CD14-positive monocyte (primary cell): Measurements from ENCODE around the gene TSPAN5. TPM values are rescaled to one million over a fixed set of nuclear protein-coding genes. Genes with fewer than 3 reads are reported as not detected.

Experiments used
- DNase-seq, 3 donors: peaks; one replicate each; pipeline ENCODE4 v3.0.0-alpha.2; 2011 to 2022
- H2AFZ ChIP-seq: 2 replicates; pipeline ENCODE4 v1.6.0; 2012; ENCODE audit warnings: mild to moderate bottlenecking, low read depth, low read length, inconsistent platforms; ENCODE audit not compliant: insufficient read depth, poor library complexity, severe bottlenecking
- H3K27ac ChIP-seq, 2 donors: 1 replicate in 1 of 2; 2 replicates in 1 of 2; pipeline ENCODE4 v1.5.1; 2012 to 2013; ENCODE audit warnings: low read length in 2 of 2, control low read depth in 1 of 2, inconsistent platforms in 1 of 2, low read depth in 1 of 2, mild to moderate bottlenecking in 1 of 2
- H3K27me3 ChIP-seq, 2 donors: one replicate each; pipeline versions ENCODE4 v1.6.0 to v1.6.1; 2011 to 2013; ENCODE audit warnings: low read length in 2 of 2; ENCODE audit not compliant: control insufficient read depth in 2 of 2, insufficient read depth in 2 of 2
- H3K36me3 ChIP-seq, 2 donors: replicated peaks in 1 of 2; 1 replicate in 1 of 2; 2 replicates in 1 of 2; pipeline versions ENCODE4 v1.5.1 to v1.6.1; 2012 to 2013; ENCODE audit warnings: low read length in 2 of 2, control low read depth in 1 of 2, inconsistent platforms in 1 of 2, mild to moderate bottlenecking in 1 of 2; ENCODE audit not compliant: insufficient read depth in 2 of 2, control insufficient read depth in 1 of 2
- H3K4me1 ChIP-seq, 2 donors: 1 replicate in 1 of 2; 2 replicates in 1 of 2; pipeline versions ENCODE4 v1.5.1 to v1.6.1; 2012 to 2013; ENCODE audit warnings: low read length in 2 of 2, control low read depth in 1 of 2, inconsistent platforms in 1 of 2, mild to moderate bottlenecking in 1 of 2, moderate library complexity in 1 of 2; ENCODE audit not compliant: insufficient read depth in 2 of 2, control insufficient read depth in 1 of 2
- H3K4me2 ChIP-seq: replicated peaks from 2 replicates; pipeline ENCODE3; 2012; ENCODE audit warnings: low read length, moderate library complexity, mild to moderate bottlenecking; ENCODE audit not compliant: poor library complexity, severe bottlenecking; ENCODE audit errors: extremely low read depth
- H3K4me3 ChIP-seq, 3 experiments: fragments of 200-600 bp in 1 of 3; sonication (generic) in 1 of 3; replicated peaks in 1 of 3; 1 replicate in 2 of 3; 2 replicates in 1 of 3; pipeline ENCODE4 v1.5.1; 2011 to 2013; ENCODE audit warnings: low read length in 3 of 3, mild to moderate bottlenecking in 3 of 3, control low read depth in 2 of 3, low read depth in 2 of 3, inconsistent platforms in 1 of 3, moderate library complexity in 1 of 3
- H3K79me2 ChIP-seq: 2 replicates; pipeline ENCODE4 v1.6.0; 2012; ENCODE audit warnings: mild to moderate bottlenecking, control low read depth, inconsistent platforms, low read length, moderate library complexity; ENCODE audit not compliant: insufficient read depth
- H3K9ac ChIP-seq: 2 replicates; pipeline ENCODE4 v1.6.0; 2017; ENCODE audit warnings: low read length, mild to moderate bottlenecking; ENCODE audit not compliant: insufficient read depth, poor library complexity, severe bottlenecking
- H3K9me3 ChIP-seq, 2 donors: replicated peaks in 1 of 2; 1 replicate in 1 of 2; 2 replicates in 1 of 2; pipeline versions ENCODE4 v1.5.1 to v1.6.1; 2012 to 2013; ENCODE audit warnings: low read length in 2 of 2, control low read depth in 1 of 2; ENCODE audit not compliant: control insufficient read depth in 1 of 2, insufficient read depth in 1 of 2
- H4K20me1 ChIP-seq: 2 replicates; pipeline ENCODE4 v1.6.0; 2012; ENCODE audit warnings: mild to moderate bottlenecking, low read length, control low read depth, moderate library complexity; ENCODE audit not compliant: insufficient read depth
- H3K27ac Mint-ChIP-seq, 7 donors: one replicate each; pipeline ENCODE4 v1.8.0; 2020; ENCODE audit warnings: mild to moderate bottlenecking in 7 of 7, mixed read lengths in 7 of 7, moderate library complexity in 6 of 7, inconsistent platforms in 2 of 7
- H3K27me3 Mint-ChIP-seq, 3 donors: one replicate each; pipeline ENCODE4 v1.8.0; 2021 to 2022; ENCODE audit warnings: low read depth in 3 of 3, mild to moderate bottlenecking in 3 of 3, mixed read lengths in 3 of 3, moderate library complexity in 3 of 3, inconsistent platforms in 1 of 3
- H3K36me3 Mint-ChIP-seq, 2 donors: one replicate each; pipeline ENCODE4 v1.8.0; 2020; ENCODE audit warnings: mixed read lengths in 2 of 2, inconsistent platforms in 1 of 2, mild to moderate bottlenecking in 1 of 2
- H3K4me1 Mint-ChIP-seq: one replicate; pipeline ENCODE4 v1.8.0; 2020; ENCODE audit warnings: mild to moderate bottlenecking, mixed read lengths
- H3K4me3 Mint-ChIP-seq, 2 donors: one replicate each; pipeline ENCODE4 v1.8.0; 2020; ENCODE audit warnings: mild to moderate bottlenecking in 2 of 2, mixed read lengths in 2 of 2, moderate library complexity in 1 of 2
- H3K9me3 Mint-ChIP-seq, 7 donors: one replicate each; pipeline ENCODE4 v1.8.0; 2020 to 2022; ENCODE audit warnings: mixed read lengths in 7 of 7, mild to moderate bottlenecking in 6 of 7, moderate library complexity in 6 of 7, inconsistent platforms in 2 of 7
- WGBS: methylation state at CpG from one replicate; pipeline ENCODE4 v1.1.5; 2013; ENCODE audit warnings: missing lambda C conversion rate; ENCODE audit not compliant: insufficient coverage; 5-methylcytosine and 5-hydroxymethylcytosine counted together
- intact Hi-C, 2 donors: fragments of 100-400 bp; cut with micrococcal nuclease; formaldehyde crosslinking; loops; one replicate each; pipeline versions ENCODE4 v1.15.0 to v1.15.1; 2023
- polyA plus RNA-seq, 3 donors: library from polyadenylated mRNA; depleted of rRNA in 1 of 3; unstranded in 2 of 3; stranded (reverse) in 1 of 3; fragments of 300-500 nt in 2 of 3; fragments of >200 nt in 1 of 3; fragmentation: Illumina TruSeq in 2 of 3; gene quantifications; 1 replicate in 2 of 3; 2 replicates in 1 of 3; pipeline ENCODE4 v1.2.3, GENCODE V29; 2012 to 2021
- TF ChIP-seq, protein P1 (sequence below): fragments of 200-600 bp; IDR thresholded peaks from one replicate; pipeline ENCODE4 v1.8.0; 2022; ENCODE audit warnings: antibody characterized with exemption, mild to moderate bottlenecking

TSPAN5 gene
- polyA plus RNA-seq, 3 donors, result 0.09 to 1.1 (median 0.13) TPM

DNA sequence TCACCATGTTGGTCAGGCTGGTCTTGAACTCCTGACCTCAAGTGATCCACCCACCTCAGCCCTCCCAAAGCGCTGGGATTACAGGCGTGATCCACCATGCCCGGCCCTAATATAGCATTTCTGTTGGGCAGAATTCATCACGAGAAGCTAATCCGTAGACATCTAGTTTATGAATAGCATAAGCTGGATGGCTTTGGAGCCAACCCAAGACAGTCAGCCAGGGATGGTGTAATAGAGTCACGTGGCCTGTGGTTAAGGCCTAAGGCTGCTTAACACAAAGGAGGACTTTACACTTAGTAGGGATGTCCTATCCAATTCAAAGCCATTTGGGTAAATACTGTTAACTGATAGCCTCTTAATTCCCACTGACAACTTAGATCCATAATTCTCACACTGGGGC lies 223.6 kb downstream of the TSPAN5 start:
- Histone ChIP-seq H3K9ac (no peak overlapping the region), H4K20me1 (no peaks in the 10 kb centered on the region), H2AFZ (no peak overlapping the region), H3K9me3 (no peaks in the 10 kb centered on the region), H3K4me2 (no peak overlapping the region), H3K27me3 (no peaks in the 10 kb centered on the region), H3K79me2 (no peaks in the 10 kb centered on the region), H3K36me3 (peaks cover 22 to 34% of the 10 kb centered on the region in 2 donors), H3K4me3 (no peak overlapping the region), H3K27ac (no peak overlapping the region), H3K4me1 (no peaks in the 10 kb centered on the region)
- H3K36me3 Mint-ChIP-seq, result peaks cover 31 to 47% of the 10 kb centered on the region in 2 donors
- TF ChIP-seq, protein P1, sequence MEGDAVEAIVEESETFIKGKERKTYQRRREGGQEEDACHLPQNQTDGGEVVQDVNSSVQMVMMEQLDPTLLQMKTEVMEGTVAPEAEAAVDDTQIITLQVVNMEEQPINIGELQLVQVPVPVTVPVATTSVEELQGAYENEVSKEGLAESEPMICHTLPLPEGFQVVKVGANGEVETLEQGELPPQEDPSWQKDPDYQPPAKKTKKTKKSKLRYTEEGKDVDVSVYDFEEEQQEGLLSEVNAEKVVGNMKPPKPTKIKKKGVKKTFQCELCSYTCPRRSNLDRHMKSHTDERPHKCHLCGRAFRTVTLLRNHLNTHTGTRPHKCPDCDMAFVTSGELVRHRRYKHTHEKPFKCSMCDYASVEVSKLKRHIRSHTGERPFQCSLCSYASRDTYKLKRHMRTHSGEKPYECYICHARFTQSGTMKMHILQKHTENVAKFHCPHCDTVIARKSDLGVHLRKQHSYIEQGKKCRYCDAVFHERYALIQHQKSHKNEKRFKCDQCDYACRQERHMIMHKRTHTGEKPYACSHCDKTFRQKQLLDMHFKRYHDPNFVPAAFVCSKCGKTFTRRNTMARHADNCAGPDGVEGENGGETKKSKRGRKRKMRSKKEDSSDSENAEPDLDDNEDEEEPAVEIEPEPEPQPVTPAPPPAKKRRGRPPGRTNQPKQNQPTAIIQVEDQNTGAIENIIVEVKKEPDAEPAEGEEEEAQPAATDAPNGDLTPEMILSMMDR, result no peak
- DNase-seq, result no peak
- H3K4me1 Mint-ChIP-seq, result no peaks in the 10 kb centered on the region
- H3K27ac Mint-ChIP-seq, result no peak overlapping the region
- H3K27me3 Mint-ChIP-seq, result no peaks in the 10 kb centered on the region
- H3K4me3 Mint-ChIP-seq, result no peak overlapping the region
- intact Hi-C loops, result no loop called here
- H3K9me3 Mint-ChIP-seq, result peaks cover 0 to 6% (median 0%) of the 10 kb centered on the region in 7 donors
- 95% methylated on average over 5 of the region's 6 CpGs for WGBS

DNA sequence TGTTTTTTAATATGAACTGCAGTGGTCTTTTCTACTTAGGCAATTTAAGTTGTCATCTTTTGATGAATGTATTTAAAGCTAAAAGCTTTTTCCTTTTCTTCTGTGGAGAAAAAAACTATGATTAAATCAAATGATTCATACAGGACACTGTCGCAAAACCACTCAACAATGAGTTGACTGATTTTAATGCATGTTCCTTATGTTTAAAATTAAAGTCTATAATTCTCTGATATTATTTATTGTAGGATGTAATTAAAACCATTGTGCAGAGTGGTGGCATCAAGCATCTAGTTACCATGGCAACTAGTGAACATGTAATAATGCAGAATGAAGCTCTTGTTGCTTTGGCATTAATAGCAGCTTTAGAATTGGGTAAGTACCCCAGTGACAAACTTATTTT lies 224.7 kb downstream of the TSPAN5 start:
- intact Hi-C loops, result no loop called here
- Mint-ChIP-seq H3K4me1 (no peaks in the 10 kb centered on the region), H3K4me3 (no peak overlapping the region), H3K36me3 (peaks cover 26 to 37% of the 10 kb centered on the region in 2 donors), H3K9me3 (peaks cover 0 to 5% (median 2%) of the 10 kb centered on the region in 7 donors), H3K27ac (no peak overlapping the region), H3K27me3 (no peaks in the 10 kb centered on the region)
- Histone ChIP-seq H3K4me2 (no peak overlapping the region), H4K20me1 (no peaks in the 10 kb centered on the region), H3K36me3 (peaks cover 22 to 32% of the 10 kb centered on the region in 2 donors), H2AFZ (no peak overlapping the region), H3K9me3 (no peaks in the 10 kb centered on the region), H3K79me2 (no peaks in the 10 kb centered on the region), H3K9ac (no peak overlapping the region), H3K4me3 (no peak overlapping the region), H3K27me3 (no peaks in the 10 kb centered on the region), H3K4me1 (no peaks in the 10 kb centered on the region), H3K27ac (no peak overlapping the region)
- no CpG with 5 or more reads among the region's 1 CpG for WGBS
- no peak for DNase-seq
- TF ChIP-seq, protein P1, result no peak
